Endothelial cell of umbilical vein (primary cell): Measurements from ENCODE around the gene DYNLT3. TPM values are rescaled to one million over a fixed set of nuclear protein-coding genes. Genes with fewer than 3 reads are reported as not detected.

Experiments used
- Bru-seq: library from RNA; stranded (reverse); fragments of 400-500 nt; gene quantifications from one replicate; lab custom pipeline; 2021; lab: Mats Ljungman, UMichigan
- BruChase-seq, 2 experiments: library from RNA; stranded (reverse); fragments of 400-500 nt; gene quantifications; one replicate each; lab custom pipeline; 2021; lab: Mats Ljungman, UMichigan
- BruUV-seq: library from RNA; stranded (reverse); fragments of 400-500 nt; replicated peaks from 2 replicates; lab custom pipeline; 2021; lab: Mats Ljungman, UMichigan
- CTCF ChIA-PET: fragments of 300-600, 350-600 bp; sonication (Branson Sonifier 250); formaldehyde crosslinking; loops from one replicate; lab custom pipeline; 2021; ENCODE audit warnings: antibody characterized with exemption, inconsistent platforms; lab: Charles Lee
- POLR2A ChIA-PET: fragments of 300-600, 350-600 bp; sonication (Branson Sonifier 250); formaldehyde crosslinking; loops from one replicate; lab custom pipeline; 2021; ENCODE audit warnings: antibody characterized with exemption, inconsistent platforms; lab: Charles Lee
- DNase-seq: peaks from one replicate; pipeline ENCODE4 v3.0.0-alpha.2; 2011; ENCODE audit warnings: low read depth, low spot score
- FAIRE-seq: peaks from 2 replicates; lab custom pipeline; 2011; peaks lifted over from hg19 to GRCh38; lab: Jason Lieb, UNC
- H2AFZ ChIP-seq: 2 replicates; pipeline ENCODE4 v1.6.0; 2012; ENCODE audit warnings: low read depth, low read length, control low read depth, inconsistent platforms
- H3K27ac ChIP-seq: 2 replicates; pipeline ENCODE4 v1.5.1; 2011; ENCODE audit warnings: low read depth, mild to moderate bottlenecking, control low read depth, low read length, moderate library complexity; ENCODE audit not compliant: insufficient read depth
- H3K27me3 ChIP-seq, 2 experiments: 2 replicates each; pipeline versions ENCODE4 v1.6.0 to v1.6.1; 2011; ENCODE audit warnings: low read length in 2 of 2, mixed read lengths in 1 of 2; ENCODE audit not compliant: control insufficient read depth in 2 of 2, insufficient read depth in 2 of 2
- H3K36me3 ChIP-seq, 2 experiments: 2 replicates in 1 of 2; 3 replicates in 1 of 2; pipeline ENCODE4 v1.5.1; 2011; ENCODE audit warnings: low read length in 2 of 2, mild to moderate bottlenecking in 1 of 2, moderate library complexity in 1 of 2; ENCODE audit not compliant: control insufficient read depth in 2 of 2, insufficient read depth in 2 of 2; ENCODE audit errors: extremely low read depth in 1 of 2
- H3K4me1 ChIP-seq: 3 replicates; pipeline ENCODE4 v1.5.1; 2011; ENCODE audit warnings: mild to moderate bottlenecking, low read length; ENCODE audit not compliant: control insufficient read depth, insufficient read depth; ENCODE audit errors: extremely low read depth
- H3K4me2 ChIP-seq: 2 replicates; pipeline ENCODE4 v1.6.1; 2011; ENCODE audit warnings: low read length, control low read depth, mixed read lengths; ENCODE audit not compliant: insufficient read depth
- H3K4me3 ChIP-seq, 3 experiments: fragments of 200-600 bp in 1 of 3; sonication (generic), shearing (Covaris generic) in 1 of 3; replicated peaks in 1 of 3; 2 replicates each; pipeline ENCODE4 v1.5.1; 2011 to 2016; ENCODE audit warnings: control low read depth in 3 of 3, low read length in 3 of 3, mild to moderate bottlenecking in 2 of 3, inconsistent platforms in 1 of 3, low read depth in 1 of 3, moderate library complexity in 1 of 3; ENCODE audit not compliant: insufficient read depth in 1 of 3
- H3K79me2 ChIP-seq: 2 replicates; pipeline ENCODE4 v1.6.0; 2012; ENCODE audit warnings: low read length, inconsistent platforms; ENCODE audit not compliant: control insufficient read depth, insufficient read depth
- H3K9ac ChIP-seq: replicated peaks from 2 replicates; pipeline ENCODE3; 2011; ENCODE audit warnings: low read length, control low read depth; ENCODE audit not compliant: insufficient read depth; ENCODE audit errors: extremely low read depth
- H3K9me1 ChIP-seq: replicated peaks from 3 replicates; pipeline ENCODE4 v1.6.0; 2011; ENCODE audit warnings: mild to moderate bottlenecking, low read length; ENCODE audit not compliant: control insufficient read depth, insufficient read depth; ENCODE audit errors: extremely low read depth
- H3K9me3 ChIP-seq: replicated peaks from 2 replicates; pipeline ENCODE4 v1.5.1; 2012; ENCODE audit warnings: low read length, inconsistent platforms; ENCODE audit not compliant: control insufficient read depth, insufficient read depth
- H4K20me1 ChIP-seq: replicated peaks from 2 replicates; pipeline ENCODE3; 2011; ENCODE audit warnings: mild to moderate bottlenecking, low read length; ENCODE audit not compliant: control insufficient read depth, insufficient read depth; ENCODE audit errors: extremely low read depth
- CTCF ChIP-seq, 2 donors: IDR thresholded peaks; 1 replicate in 1 of 2; 2 replicates in 1 of 2; pipeline ENCODE4 v1.5.1; 2011; ENCODE audit warnings: low read length in 2 of 2, mild to moderate bottlenecking in 2 of 2, moderate library complexity in 2 of 2, control low read depth in 1 of 2, inconsistent platforms in 1 of 2, low read depth in 1 of 2; ENCODE audit not compliant: insufficient read depth in 1 of 2; ENCODE audit errors: extremely low read depth in 1 of 2
- EZH2 ChIP-seq: IDR thresholded peaks from 2 replicates; pipeline ENCODE4 v1.6.1; 2012; ENCODE audit warnings: borderline replicate concordance, low read depth, mild to moderate bottlenecking, moderate library complexity, low read length, inconsistent platforms; ENCODE audit not compliant: severe bottlenecking
- FOS ChIP-seq: IDR thresholded peaks from 2 replicates; pipeline ENCODE4 v1.6.1; 2011; ENCODE audit warnings: mild to moderate bottlenecking, low read length, moderate library complexity, borderline replicate concordance; ENCODE audit not compliant: insufficient read depth
- GATA2 ChIP-seq: IDR thresholded peaks from 2 replicates; pipeline ENCODE4 v1.7.0; 2011; ENCODE audit warnings: low read depth, mild to moderate bottlenecking, moderate library complexity, mixed read lengths, low read length; ENCODE audit not compliant: insufficient read length, insufficient read depth
- JUN ChIP-seq: IDR thresholded peaks from 2 replicates; pipeline ENCODE4 v1.6.1; 2011; ENCODE audit warnings: borderline replicate concordance, low read depth; ENCODE audit not compliant: insufficient read length, insufficient read depth
- MYC ChIP-seq: IDR thresholded peaks from one replicate; pipeline ENCODE4 v1.6.1; 2011; ENCODE audit warnings: mild to moderate bottlenecking, low read depth, low read length
- POLR2A ChIP-seq: IDR thresholded peaks from 2 replicates; pipeline ENCODE4 v1.6.1; 2012; ENCODE audit warnings: low read depth, mild to moderate bottlenecking, control low read depth, low read length
- POLR2AphosphoS5 ChIP-seq: IDR thresholded peaks from 2 replicates; pipeline ENCODE4 v1.6.1; 2012; ENCODE audit warnings: low read depth, mild to moderate bottlenecking, control low read depth, low read length, moderate library complexity; ENCODE audit not compliant: insufficient read depth
- dilution Hi-C: fragments of 300-500 bp; cut with MboI; formaldehyde crosslinking; loops from one replicate; pipeline ENCODE4 v1.15.0; 2019; ENCODE audit warnings: low sequenced_read_pairs; ENCODE audit not compliant: extremely low pct_ligation_motif_present
- intact Hi-C: fragments of 100-400 bp; cut with micrococcal nuclease; formaldehyde crosslinking; loops from one replicate; pipeline ENCODE4 v1.10.0; 2022
- long read RNA-seq: library from polyadenylated mRNA; stranded (forward); transcript quantifications from one replicate; pipeline ENCODE4 v2.0.0, GENCODE V29; 2021
- polyA minus RNA-seq, 3 experiments: library from RNA; depleted of rRNA, polyadenylated mRNA; stranded (reverse); fragments of >200 nt; gene quantifications; 1 replicate in 1 of 3; 2 replicates in 2 of 3; pipeline ENCODE4 v1.2.3, GENCODE V29; 2011
- polyA plus RNA-seq, 4 experiments: library from polyadenylated mRNA; depleted of rRNA in 3 of 4; stranded (reverse) in 3 of 4; unstranded in 1 of 4; fragments of >200 nt; gene quantifications; 2 replicates each; pipeline versions ENCODE4 v1.2.1 to v1.2.3, GENCODE V29; 2011 to 2012; ENCODE audit warnings: missing spikeins in 1 of 4
- total RNA-seq: library from RNA; stranded (reverse); gene quantifications from 2 replicates; pipeline ENCODE4 v1.2.3, GENCODE V29; 2021
- TF ChIP-seq, protein P1 (sequence below): IDR thresholded peaks from 2 replicates; pipeline ENCODE4 v1.6.1; 2011; ENCODE audit not compliant: insufficient read depth, insufficient read length

The DYNLT3 gene, protein sequence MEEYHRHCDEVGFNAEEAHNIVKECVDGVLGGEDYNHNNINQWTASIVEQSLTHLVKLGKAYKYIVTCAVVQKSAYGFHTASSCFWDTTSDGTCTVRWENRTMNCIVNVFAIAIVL
- total RNA-seq, result 22.8 and 25.8 TPM in 2 replicates
- 7.0 and 9.3 TPM in 2 replicates for polyA plus RNA-seq
- 10.6 and 10.8 TPM in 2 replicates for polyA plus RNA-seq (2011; cell fraction: cytosol; rRNA removed)
- polyA plus RNA-seq (2011; cell fraction: nucleus; rRNA removed), result 4.6 and 5.5 TPM in 2 replicates
- polyA plus RNA-seq (2012), result 26.3 and 32.2 TPM in 2 replicates
- polyA minus RNA-seq, result 11.2 and 14.1 TPM in 2 replicates
- polyA minus RNA-seq (2011; cell fraction: cytosol; rRNA and poly(A)+ RNA removed), result 11.4 TPM
- polyA minus RNA-seq (2011; cell fraction: nucleus; rRNA and poly(A)+ RNA removed), result 2.9 and 3.2 TPM in 2 replicates
- Bru-seq, nascent RNA, result percentile 67 among the genes with signal in this experiment
- percentile 92 among the genes with signal in this experiment for BruChase-seq, experiment 1, labeled RNA remaining after a 6-hour chase
- BruChase-seq, experiment 2, labeled RNA remaining after a 2-hour chase, result percentile 73 among the genes with signal in this experiment
- long read RNA-seq, transcript DYNLT3-201 (5 exons, 2,217 nt), result major isoform, 110 of 115 reads
- long read RNA-seq, partial matches to known transcripts, result 1 of 115 reads
- long read RNA-seq, other reads (novel, unspliced or antisense), result 2 of 115 reads

DNA sequence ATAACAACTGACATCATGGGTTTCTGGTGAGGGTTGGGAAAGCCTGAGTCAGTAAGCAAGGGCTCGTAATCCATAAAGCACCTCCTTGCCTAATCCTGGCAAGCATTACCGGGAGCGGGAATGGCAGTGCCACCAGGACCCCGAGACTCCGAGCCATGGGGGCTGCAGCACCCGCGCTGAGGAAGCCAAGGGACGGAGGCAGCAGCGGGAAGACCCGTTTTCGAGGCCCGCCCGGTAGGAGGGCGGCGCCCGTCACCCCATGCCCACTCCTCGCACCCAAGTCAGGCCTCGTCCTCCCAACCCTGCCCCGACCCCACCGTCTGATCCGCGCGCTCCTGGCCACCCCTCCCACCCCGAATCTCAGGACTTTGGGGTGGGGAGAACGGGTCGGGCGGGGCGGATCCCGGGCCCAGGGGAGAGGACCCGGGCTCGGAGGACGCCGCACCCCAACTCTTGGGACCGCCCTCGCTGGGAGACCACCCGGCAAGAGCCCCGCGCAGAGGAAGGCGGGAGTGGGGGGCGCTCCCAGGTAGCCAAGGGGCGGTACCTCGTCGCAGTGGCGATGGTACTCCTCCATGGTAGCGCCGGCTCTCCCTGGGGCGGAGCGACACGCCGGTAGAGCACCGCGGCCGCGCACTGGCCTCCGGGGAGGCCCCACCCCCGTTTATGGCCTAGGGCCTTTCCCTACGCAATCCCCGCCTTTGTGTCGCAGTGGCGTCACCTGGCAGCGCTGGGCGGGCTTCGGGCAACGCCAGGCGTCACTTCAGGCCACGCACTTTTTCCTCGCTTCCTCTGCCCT is at the start of gene DYNLT3:
DYNLT3 (minus strand) TSS at position 638 of the 799 bp plus-strand sequence; CDS start at position 577, 61 bp downstream.
- TF ChIP-seq CTCF (IDR thresholded peaks at IDR 0.05; ENCODE audit: extremely low read depth in 1 of 2, insufficient read depth in 1 of 2, low read depth in 1 of 2, low read length in 2 of 2) (no peak), MYC (no peak), POLR2AphosphoS5 (no peak), GATA2 (no peak), JUN (no peak), EZH2 (no peak), POLR2A (no peak), FOS (no peak)
- TF ChIP-seq, protein P1, sequence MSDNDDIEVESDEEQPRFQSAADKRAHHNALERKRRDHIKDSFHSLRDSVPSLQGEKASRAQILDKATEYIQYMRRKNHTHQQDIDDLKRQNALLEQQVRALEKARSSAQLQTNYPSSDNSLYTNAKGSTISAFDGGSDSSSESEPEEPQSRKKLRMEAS, result no peak
- intact Hi-C loops, result loop anchor here (1.0 to 10.0 kb wide), 3 partner anchors 75 to 365 kb away; no protein-coding TSS in a partner anchor
- Histone ChIP-seq H4K20me1 (no peaks in the 10 kb centered on the region), H3K36me3 (no peaks in the 10 kb centered on the region), H3K9me3 (no peaks in the 10 kb centered on the region), H3K27me3 (no peaks in the 10 kb centered on the region), H3K9me1 (no peaks in the 10 kb centered on the region), H3K4me1 (peaks cover 3% of the 10 kb centered on the region), H3K4me3 (peak within 1 kb of the TSS; percentile 74 to 86 (median 85)), H3K4me2 (peak within 1 kb of the TSS; percentile 43), H3K27ac (peak within 1 kb of the TSS; percentile 48), H3K9ac (peak within 1 kb of the TSS; percentile 79), H3K79me2 (peaks cover 2% of the 10 kb centered on the region), H2AFZ (peak within 1 kb of the TSS; percentile 87)
- BruUV-seq, result no TSS peak
- CTCF ChIA-PET, result interaction anchor here (1.2 kb wide), 1 partner anchor 24 kb away, joined by 3 read pairs; no protein-coding TSS in a partner anchor
- FAIRE-seq (no peak), DNase-seq (peak; percentile 83)
- POLR2A ChIA-PET, result no interaction called here
- dilution Hi-C loops, result no loop called here
